ACC112 (cell line): ENCODE measurements around the gene CDKL4.

Experiments used
- H2AFZ ChIP-seq: fragments of 200-600 bp; sonication (generic); one replicate; pipeline ENCODE4 v1.6.0; 2017; ENCODE audit warnings: antibody characterized with exemption, low read length; ENCODE audit not compliant: unreplicated experiment
- H3K27ac ChIP-seq: fragments of 200-600 bp; sonication (generic); 2 replicates; pipeline ENCODE4 v1.5.1; 2014; ENCODE audit warnings: low read depth, mild to moderate bottlenecking, antibody characterized with exemption, low read length, moderate library complexity
- H3K27me3 ChIP-seq: fragments of 200-600 bp; sonication (generic); 2 replicates; pipeline ENCODE4 v1.6.1; 2014; ENCODE audit warnings: mild to moderate bottlenecking, antibody characterized with exemption, low read length, moderate library complexity, mixed read lengths; ENCODE audit not compliant: insufficient read depth
- H3K36me3 ChIP-seq: fragments of 200-600 bp; sonication (generic); 2 replicates; pipeline ENCODE4 v1.6.1; 2016; ENCODE audit warnings: mild to moderate bottlenecking, antibody characterized with exemption, low read length, moderate library complexity, mixed read lengths; ENCODE audit not compliant: insufficient read depth
- H3K4me1 ChIP-seq: fragments of 200-600 bp; sonication (generic); one replicate; pipeline ENCODE4 v1.6.1; 2016; ENCODE audit warnings: low read length, mixed read lengths; ENCODE audit not compliant: insufficient read depth, unreplicated experiment, control insufficient read depth
- H3K4me3 ChIP-seq: fragments of 200-600 bp; sonication (generic); 2 replicates; pipeline ENCODE4 v1.5.1; 2014; ENCODE audit warnings: mild to moderate bottlenecking, low read depth, low read length
- H3K79me2 ChIP-seq: fragments of 200-600 bp; sonication (generic); one replicate; pipeline ENCODE4 v1.6.0; 2016; ENCODE audit warnings: low read length; ENCODE audit not compliant: control insufficient read depth, unreplicated experiment, insufficient read depth

The CDKL4 gene

DNA sequence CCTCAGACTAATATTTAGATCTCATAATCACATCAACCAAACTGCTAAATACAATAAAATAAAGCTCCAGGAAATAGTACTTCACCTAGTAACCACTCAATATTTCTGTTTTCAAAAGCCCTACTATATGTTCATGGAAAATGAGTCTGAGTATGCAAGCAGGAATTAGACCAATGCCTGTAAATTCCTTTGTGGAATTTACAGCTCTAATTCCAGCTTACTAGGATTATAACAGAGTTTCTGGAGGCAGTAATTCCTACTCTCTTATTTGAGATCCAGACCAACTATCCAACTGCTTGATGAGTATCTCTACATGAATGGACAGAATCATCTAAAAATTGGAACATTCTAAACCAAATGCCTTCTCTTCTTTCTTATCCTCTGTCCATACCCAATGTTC lies 11.6 kb downstream of the CDKL4 start:
- no peak overlapping the region for H3K27ac ChIP-seq
- no peaks in the 10 kb centered on the region for H3K36me3 ChIP-seq
- H2AFZ ChIP-seq, result no peak overlapping the region
- no peak overlapping the region for H3K4me3 ChIP-seq
- H3K4me1 ChIP-seq, result peaks cover 11% of the 10 kb centered on the region
- no peaks in the 10 kb centered on the region for H3K27me3 ChIP-seq
- no peaks in the 10 kb centered on the region for H3K79me2 ChIP-seq

DNA sequence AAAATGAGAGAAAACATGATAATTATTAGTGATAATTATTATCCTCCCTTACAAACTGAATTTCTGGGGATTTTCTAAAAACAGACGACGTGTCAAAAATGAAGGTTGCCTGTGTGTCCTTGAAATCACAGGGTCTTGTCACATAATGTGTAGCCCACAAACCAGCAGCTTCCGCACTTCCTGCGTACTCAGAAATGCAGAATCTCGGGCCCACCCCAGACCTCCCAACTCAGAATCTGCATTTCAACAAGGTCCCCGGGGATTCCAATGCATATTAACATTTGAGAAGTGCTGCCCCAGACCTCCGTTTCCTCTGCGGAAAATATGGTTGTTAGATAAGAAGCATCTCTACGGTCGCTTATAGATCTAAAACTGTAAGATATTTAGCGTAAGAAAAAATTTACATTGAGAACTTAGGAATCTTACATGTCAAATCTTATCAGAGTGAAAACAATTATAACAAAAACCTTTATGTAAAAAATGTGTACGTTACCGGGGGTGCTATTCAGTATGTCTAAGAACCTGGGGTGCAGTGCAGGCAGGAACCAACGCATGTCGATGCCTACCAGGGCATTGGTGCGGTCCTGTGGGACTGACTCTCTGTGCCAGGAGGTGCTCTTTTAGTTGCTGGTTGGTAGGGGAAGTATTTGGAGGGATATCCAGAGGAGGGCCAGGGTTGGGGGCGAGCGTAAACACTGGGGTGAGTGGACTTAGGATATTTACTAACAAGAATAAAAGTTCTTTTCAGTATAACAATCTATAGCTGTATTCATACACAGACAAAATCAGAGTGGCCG lies 15.2 kb downstream of the CDKL4 start:
- no peaks in the 10 kb centered on the region for H3K36me3 ChIP-seq
- no peaks in the 10 kb centered on the region for H3K79me2 ChIP-seq
- H3K4me3 ChIP-seq, result peak overlapping the region; percentile 64
- peaks cover 11% of the 10 kb centered on the region for H3K4me1 ChIP-seq
- peak overlapping the region; percentile 77 for H2AFZ ChIP-seq
- no peak overlapping the region for H3K27ac ChIP-seq
- no peaks in the 10 kb centered on the region for H3K27me3 ChIP-seq

DNA sequence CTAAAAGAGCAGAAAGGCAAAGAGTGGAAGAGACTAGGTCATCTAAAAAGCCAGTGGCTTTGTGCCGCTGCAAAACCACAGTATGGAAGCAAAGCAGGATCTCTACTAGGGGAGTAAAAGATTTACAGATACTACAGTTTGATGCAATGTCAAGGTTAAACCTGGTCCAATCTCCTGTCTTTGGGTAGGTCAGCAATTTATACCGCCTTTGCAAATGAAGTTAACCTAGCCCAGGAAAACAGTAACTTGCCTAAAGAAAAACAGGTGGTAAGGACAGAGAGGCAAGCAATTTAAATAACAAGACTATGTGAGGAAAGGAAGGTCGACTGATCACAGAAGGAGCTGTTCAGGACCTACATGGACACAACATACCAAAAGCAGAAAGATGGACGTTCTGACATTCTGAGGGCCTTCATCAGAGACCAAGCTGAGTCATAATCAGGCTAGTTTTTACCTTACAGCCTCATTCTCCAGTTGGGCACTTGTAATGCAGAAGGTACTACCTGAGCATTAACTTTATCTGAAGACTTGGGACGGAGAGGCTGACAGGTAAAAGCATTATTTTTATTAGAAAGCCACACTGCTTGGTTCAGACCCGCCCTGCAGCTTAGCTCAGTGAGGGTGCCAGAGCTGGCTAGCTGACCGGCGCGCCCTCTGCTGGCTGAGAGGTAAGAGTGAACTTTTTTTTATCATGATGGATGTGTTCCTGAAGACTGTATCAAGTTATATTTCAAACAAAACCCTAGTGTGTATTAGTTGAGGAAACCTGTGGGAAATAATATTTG lies 15.9 kb downstream of the CDKL4 start:
- Histone ChIP-seq H3K4me1 (peaks cover 11% of the 10 kb centered on the region), H2AFZ (peak overlapping the region; percentile 77), H3K4me3 (peak overlapping the region; percentile 64), H3K79me2 (no peaks in the 10 kb centered on the region), H3K27ac (no peak overlapping the region), H3K27me3 (no peaks in the 10 kb centered on the region), H3K36me3 (no peaks in the 10 kb centered on the region)

DNA sequence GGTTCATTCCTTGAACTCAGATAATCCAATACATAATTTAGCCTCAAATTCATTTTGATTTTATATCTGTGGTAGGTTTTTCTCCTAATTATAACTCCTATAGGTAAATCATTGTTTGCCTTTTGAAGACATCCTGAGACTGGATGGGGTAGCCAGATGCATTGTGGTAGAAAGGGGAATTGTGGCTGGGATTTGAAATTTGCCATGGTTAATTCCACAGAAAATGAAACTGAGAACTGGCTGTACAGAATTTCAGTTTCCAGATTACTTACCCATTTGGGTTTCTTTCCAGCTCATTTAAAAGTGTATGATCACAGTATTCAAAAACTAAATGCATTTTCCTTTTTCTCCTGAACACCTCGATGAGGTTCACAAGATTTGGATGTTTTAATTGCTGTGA lies 18.2 kb downstream of the CDKL4 start:
- no peaks in the 10 kb centered on the region for H3K79me2 ChIP-seq
- peaks cover 11% of the 10 kb centered on the region for H3K4me1 ChIP-seq
- H3K36me3 ChIP-seq, result no peaks in the 10 kb centered on the region
- no peak overlapping the region for H3K27ac ChIP-seq
- no peak overlapping the region for H2AFZ ChIP-seq
- no peak overlapping the region for H3K4me3 ChIP-seq
- H3K27me3 ChIP-seq, result no peaks in the 10 kb centered on the region

DNA sequence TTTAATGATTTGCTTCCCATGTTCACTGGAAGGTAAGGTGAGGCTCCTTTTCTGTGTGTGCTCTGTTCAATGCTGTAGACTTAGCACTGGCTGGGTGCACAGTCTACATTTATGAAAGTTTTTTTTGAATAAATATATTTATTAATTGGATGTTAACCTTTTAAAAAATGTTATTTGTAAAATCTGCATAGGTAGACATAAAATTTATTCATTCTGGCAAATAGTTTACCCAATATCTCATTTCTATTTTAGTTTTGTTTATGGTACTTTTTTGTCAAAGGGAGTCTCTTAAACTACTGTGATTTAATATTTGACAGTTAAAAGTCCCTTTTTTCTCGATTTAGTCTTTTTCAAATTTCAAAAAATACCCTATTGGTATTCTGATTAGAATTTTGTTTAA lies 19.9 kb downstream of the CDKL4 start:
- H3K36me3 ChIP-seq, result no peaks in the 10 kb centered on the region
- H3K27me3 ChIP-seq, result no peaks in the 10 kb centered on the region

DNA sequence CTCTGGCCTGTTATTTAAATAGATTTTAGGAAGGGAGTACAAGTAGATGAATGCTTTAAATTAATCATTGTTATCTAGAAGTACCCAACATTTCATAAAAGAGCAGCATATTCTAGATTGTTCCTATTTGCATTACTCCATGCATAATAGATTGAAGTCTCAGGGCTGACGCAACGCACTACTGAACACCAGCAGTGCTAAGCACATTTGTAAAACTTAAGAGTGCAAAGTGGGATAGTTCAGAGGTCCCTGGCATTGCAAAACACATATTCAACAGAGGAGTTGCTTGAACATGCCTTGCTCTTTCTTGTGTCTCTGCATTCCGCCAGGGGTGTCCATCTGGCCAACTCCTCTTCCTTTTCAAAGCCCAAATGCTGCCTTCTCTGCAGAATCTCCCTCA lies 22.3 kb downstream of the CDKL4 start:
- Histone ChIP-seq H2AFZ (no peak overlapping the region), H3K27ac (no peak overlapping the region), H3K4me3 (no peak overlapping the region), H3K36me3 (no peaks in the 10 kb centered on the region), H3K79me2 (no peaks in the 10 kb centered on the region), H3K4me1 (no peaks in the 10 kb centered on the region), H3K27me3 (no peaks in the 10 kb centered on the region)

More for the DNA sequence above, 19.9 kb downstream of the CDKL4 start:
- no peak overlapping the region for H2AFZ ChIP-seq
- H3K4me1 ChIP-seq, result peaks cover 11% of the 10 kb centered on the region
- H3K79me2 ChIP-seq, result no peaks in the 10 kb centered on the region
- no peak overlapping the region for H3K27ac ChIP-seq
- H3K4me3 ChIP-seq, result no peak overlapping the region

DNA sequence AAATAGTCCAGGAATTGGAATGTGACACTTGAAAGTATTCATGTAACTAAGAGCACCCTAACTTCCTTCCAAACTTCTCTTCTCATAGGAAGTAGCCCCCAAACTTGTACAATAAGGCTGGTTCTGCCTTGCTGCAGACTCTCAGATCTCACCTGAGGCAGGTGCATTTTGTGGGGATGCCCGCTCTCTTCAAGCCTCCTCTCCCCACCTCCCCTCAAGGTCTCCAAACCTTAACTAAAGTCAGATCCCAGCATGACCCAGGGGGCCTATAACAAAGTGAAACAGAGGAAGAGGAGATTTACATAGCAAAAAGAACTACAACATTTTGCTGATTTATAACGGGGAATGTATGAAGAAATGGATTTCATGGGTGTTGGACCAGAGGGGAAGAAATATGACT lies 23.6 kb downstream of the CDKL4 start:
- Histone ChIP-seq H2AFZ (no peak overlapping the region), H3K27me3 (no peaks in the 10 kb centered on the region), H3K36me3 (no peaks in the 10 kb centered on the region), H3K79me2 (no peaks in the 10 kb centered on the region), H3K4me3 (no peak overlapping the region), H3K4me1 (no peaks in the 10 kb centered on the region), H3K27ac (no peak overlapping the region)

DNA sequence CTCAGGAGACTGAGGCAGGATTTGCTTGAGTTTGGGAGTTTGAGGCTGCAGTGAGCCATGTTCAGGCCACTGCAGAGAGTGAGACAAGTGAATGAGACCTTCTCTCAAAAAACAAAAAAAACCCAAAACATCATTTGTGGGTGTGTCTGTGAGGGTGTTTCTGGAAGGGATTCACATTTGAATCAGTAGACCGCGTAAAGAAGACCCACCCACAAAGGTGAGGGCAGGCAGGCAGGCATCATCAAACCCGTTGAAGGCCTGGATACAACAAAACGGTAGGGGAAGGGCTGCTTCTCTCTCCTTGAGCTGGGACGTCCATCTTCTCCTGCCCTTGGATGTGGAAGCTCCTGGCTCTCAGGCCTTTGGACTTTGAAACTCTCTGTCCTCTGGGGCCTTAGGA lies 25.4 kb downstream of the CDKL4 start:
- no peaks in the 10 kb centered on the region for H3K4me1 ChIP-seq
- H3K27me3 ChIP-seq, result no peaks in the 10 kb centered on the region
- H2AFZ ChIP-seq, result no peak overlapping the region
- H3K79me2 ChIP-seq, result no peaks in the 10 kb centered on the region
- H3K36me3 ChIP-seq, result no peaks in the 10 kb centered on the region
- no peak overlapping the region for H3K27ac ChIP-seq
- no peak overlapping the region for H3K4me3 ChIP-seq

DNA sequence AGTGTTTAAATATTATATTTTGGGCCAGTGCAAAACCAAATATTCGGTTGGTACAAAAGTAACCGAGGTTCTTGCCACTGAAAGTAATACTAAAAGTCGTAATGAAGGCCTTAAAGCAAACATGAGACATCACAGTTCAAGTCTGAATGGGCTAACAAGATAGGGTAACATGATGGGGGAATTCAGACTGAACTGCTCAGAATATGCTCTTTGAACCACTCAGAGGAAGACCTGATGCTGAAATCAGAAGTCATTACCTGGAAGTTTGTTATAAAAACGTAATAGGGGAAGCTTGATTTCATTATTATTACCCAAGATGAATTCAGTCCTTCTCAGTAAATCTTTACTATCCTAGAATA lies 26.6 kb downstream of the CDKL4 start:
- H3K4me1 ChIP-seq, result no peaks in the 10 kb centered on the region
- no peak overlapping the region for H3K4me3 ChIP-seq
- H3K27me3 ChIP-seq, result no peaks in the 10 kb centered on the region
- no peaks in the 10 kb centered on the region for H3K79me2 ChIP-seq
- H3K36me3 ChIP-seq, result no peaks in the 10 kb centered on the region
- no peak overlapping the region for H3K27ac ChIP-seq
- no peak overlapping the region for H2AFZ ChIP-seq

DNA sequence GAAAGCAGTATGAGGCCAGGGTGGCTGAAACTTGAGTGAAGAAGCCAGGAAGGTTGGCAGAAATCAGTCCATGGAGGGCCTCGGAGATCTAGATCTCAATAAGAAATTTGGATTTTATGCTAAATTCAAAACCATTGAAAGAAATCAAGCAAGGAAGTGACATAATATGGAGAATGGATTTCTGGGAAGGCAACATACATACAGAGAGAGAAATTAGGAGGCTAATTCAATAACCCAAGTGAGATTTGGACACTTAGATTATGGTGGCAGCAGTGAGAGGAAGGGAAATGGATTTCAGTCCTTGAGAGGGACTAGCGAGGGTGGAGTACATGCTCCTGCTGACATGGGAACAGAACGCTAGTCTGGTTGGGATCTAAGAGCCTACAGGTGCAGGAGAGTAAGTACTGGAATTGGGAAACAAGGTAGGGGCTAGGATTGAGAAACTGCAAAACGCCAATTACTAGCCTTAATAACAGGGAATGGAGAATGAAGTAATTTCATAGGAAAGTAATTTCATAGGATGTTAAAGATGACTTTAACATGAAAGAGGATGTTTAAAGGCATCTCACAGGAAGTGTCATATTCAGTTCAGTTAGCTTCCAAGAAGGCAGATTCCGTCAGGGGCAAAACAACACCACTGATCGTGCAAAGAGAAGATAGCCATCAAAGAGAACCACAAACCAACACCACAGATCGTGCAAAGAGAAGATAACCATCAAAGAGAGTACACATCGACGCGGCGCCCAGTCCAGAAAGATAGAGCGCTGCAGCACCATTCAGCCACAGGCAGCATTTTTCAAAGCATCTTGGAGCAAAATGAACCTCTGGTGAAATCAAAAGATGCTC lies 27.2 kb downstream of the CDKL4 start:
- no peak overlapping the region for H3K27ac ChIP-seq
- H3K36me3 ChIP-seq, result no peaks in the 10 kb centered on the region

More for the DNA sequence above, 27.2 kb downstream of the CDKL4 start:
- Histone ChIP-seq H3K79me2 (no peaks in the 10 kb centered on the region), H3K27me3 (no peaks in the 10 kb centered on the region), H3K4me3 (no peak overlapping the region), H2AFZ (no peak overlapping the region), H3K4me1 (no peaks in the 10 kb centered on the region)
